GM12873 (cell line): Measurements from ENCODE around the gene C4B.

ENCODE experiments used
- CTCF ChIP-seq: IDR thresholded peaks from 2 replicates; pipeline ENCODE4 v1.5.1; 2012; ENCODE audit warnings: low read depth, mild to moderate bottlenecking, moderate library complexity, low read length, control low read depth; ENCODE audit not compliant: insufficient read depth; ENCODE audit errors: missing control alignments

C4B gene

DNA sequence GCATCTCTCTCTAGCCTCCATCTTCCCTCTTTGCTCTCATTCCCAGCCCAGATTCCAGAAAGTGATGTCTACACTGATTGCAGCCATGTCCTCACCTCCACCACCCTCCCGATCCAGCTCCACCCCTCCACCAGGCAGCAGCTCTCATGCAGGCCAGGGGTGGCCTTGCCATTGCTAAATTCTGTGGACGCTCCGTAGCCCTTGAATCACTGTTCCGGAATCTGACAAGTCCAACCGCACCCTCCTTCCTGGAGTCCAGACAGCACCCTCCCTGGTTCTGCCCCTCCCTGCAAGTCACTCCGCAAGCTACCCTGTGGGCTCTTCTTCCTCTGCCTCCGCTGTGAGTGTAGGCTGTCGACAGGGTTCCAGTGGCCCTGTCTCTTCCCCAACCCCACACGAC, 68.3 kb downstream of the C4B start:
- TF ChIP-seq CTCF = no peak

- TF ChIP-seq CTCF = no peak
Measured at GRCh38 chr6:32083812-32084768, 69.5 kb downstream of the C4B start.

GRCh38 chr6:32084780-32085179, 70.2 kb downstream of the C4B start:
- TF ChIP-seq CTCF = no peak
